Peyer's patch (tissue), 4 donors: ENCODE data around the gene PLPP3.

Experiments used
- CTCF ChIP-seq, 6 experiments: fragments of 450-650 bp in 4 of 6; fragments of 200-600 bp in 2 of 6; sonication (generic) in 1 of 6; IDR thresholded peaks; one replicate each; pipeline ENCODE4 v1.5.1; 2017 to 2019; ENCODE audit warnings: antibody characterized with exemption in 6 of 6, mild to moderate bottlenecking in 3 of 6, moderate library complexity in 1 of 6
- POLR2A ChIP-seq, 2 donors: fragments of 450-650 bp; IDR thresholded peaks; one replicate each; pipeline ENCODE4 v1.5.1; 2017; ENCODE audit warnings: antibody characterized with exemption in 2 of 2, mild to moderate bottlenecking in 2 of 2, moderate library complexity in 2 of 2

DNA sequence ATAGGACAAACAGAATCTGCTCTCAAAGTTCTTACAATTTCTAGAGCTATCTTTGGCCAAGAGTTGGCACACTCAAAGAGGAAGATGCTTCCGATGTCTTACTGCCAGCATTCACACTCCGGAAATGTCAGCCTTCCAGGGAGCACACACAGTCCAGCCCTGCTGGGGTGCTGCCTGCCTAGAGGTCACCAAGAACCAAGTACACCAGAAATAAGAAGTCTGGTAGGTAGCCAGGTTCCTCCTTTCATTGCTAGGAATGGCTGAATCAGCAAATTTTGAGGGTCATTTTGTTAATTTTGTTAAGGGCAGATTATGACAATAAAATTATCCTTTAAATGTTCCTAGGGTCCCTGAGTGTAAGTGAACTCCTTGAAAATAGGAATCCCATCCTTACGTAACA lies 77.5 kb downstream of the PLPP3 start:
- TF ChIP-seq POLR2A (IDR thresholded peaks at IDR 0.05) (no peak), CTCF (IDR thresholded peaks at IDR 0.05) (no peak)
